Subcutaneous abdominal adipose tissue (tissue), 5 donors: ENCODE measurements around the gene CDK5RAP2.
"Not testable (repeated sequence)": the region's sequence is repeated elsewhere in the genome, so short reads cannot be mapped to it uniquely, and the experiment has no call there.

Experiments
- H3K27ac ChIP-seq: one replicate; pipeline ENCODE4 v1.7.0; 2013; ENCODE audit warnings: low read depth, mild to moderate bottlenecking, inconsistent platforms, low read length, moderate library complexity
- H3K27me3 ChIP-seq, 5 donors: one replicate each; pipeline ENCODE4 v1.7.0; 2013; ENCODE audit warnings: low read length in 5 of 5, inconsistent platforms in 1 of 5; ENCODE audit not compliant: control insufficient read depth in 5 of 5, insufficient read depth in 4 of 5
- H3K36me3 ChIP-seq, 5 donors: one replicate each; pipeline ENCODE4 v1.7.0; 2013; ENCODE audit warnings: low read length in 5 of 5; ENCODE audit not compliant: control insufficient read depth in 5 of 5, insufficient read depth in 5 of 5
- H3K4me1 ChIP-seq, 5 donors: one replicate each; pipeline ENCODE4 v1.7.0; 2013; ENCODE audit warnings: low read length in 5 of 5, mild to moderate bottlenecking in 3 of 5, moderate library complexity in 1 of 5; ENCODE audit not compliant: control insufficient read depth in 5 of 5, insufficient read depth in 5 of 5
- H3K4me3 ChIP-seq, 5 donors: one replicate each; pipeline ENCODE4 v1.7.0; 2013; ENCODE audit warnings: low read length in 5 of 5, low read depth in 1 of 5
- H3K9ac ChIP-seq, 5 donors: one replicate each; pipeline ENCODE4 v1.7.0; 2013; ENCODE audit warnings: low read length in 5 of 5, mild to moderate bottlenecking in 4 of 5, moderate library complexity in 3 of 5
- H3K9me3 ChIP-seq, 5 donors: one replicate each; pipeline ENCODE4 v1.7.0; 2013; ENCODE audit warnings: low read length in 5 of 5; ENCODE audit not compliant: control insufficient read depth in 5 of 5
- donor health status: healthy.
- donor health status: healthy.
- donor health status: healthy.
- donor health status: healthy.
- donor health status: healthy.

The CDK5RAP2 gene

GRCh38 chr9:120580051-120580896 is at the start of gene CDK5RAP2:
CDK5RAP2 (minus strand) TSS chr9:120580167; CDS start chr9:120579978, 189 bp downstream.
- H3K9ac ChIP-seq: peak within 1 kb of the TSS in 4 of 5 donors; percentile 77 to 95 (median 84)
- H3K9me3 ChIP-seq: no peaks in the 10 kb centered on the region
- no peaks in the 10 kb centered on the region for H3K27me3 ChIP-seq
- H3K4me3 ChIP-seq: peak within 1 kb of the TSS; percentile 87 to 94 (median 91)
- H3K27ac ChIP-seq: peak within 1 kb of the TSS; percentile 40
- peaks cover 0 to 5% (median 0%) of the 10 kb centered on the region in 5 donors for H3K36me3 ChIP-seq
- peaks cover 5 to 23% (median 18%) of the 10 kb centered on the region in 5 donors for H3K4me1 ChIP-seq

DNA sequence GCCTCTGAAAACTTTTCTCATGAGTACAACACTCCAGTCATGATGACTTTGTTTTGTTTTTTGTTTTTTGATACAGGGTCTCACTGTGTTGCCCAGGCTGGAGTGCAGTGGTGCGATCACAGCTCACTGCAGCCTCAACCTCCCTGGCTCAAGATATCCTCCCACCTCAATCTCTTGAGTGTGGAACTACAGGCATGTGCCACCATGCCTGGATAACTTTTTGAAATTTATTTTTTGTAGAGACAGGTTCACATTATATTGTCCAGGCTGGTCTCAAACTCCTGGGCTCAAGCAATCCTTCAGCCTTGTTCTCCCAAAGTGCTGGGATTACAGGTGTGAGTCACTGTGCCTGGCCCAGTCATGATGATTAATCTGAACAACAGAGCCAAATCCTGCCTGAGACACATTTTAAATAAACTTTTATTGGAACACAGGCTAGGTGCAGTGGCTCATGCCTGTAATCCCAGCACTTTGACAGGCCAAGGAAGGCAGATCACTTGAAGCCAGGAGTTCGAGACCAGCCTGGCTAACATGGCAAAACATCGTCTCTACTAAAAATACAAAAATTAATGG is 49.0 kb upstream of the CDK5RAP2 start:
- H3K4me3 ChIP-seq, H3K36me3 ChIP-seq, H3K27ac ChIP-seq, H3K4me1 ChIP-seq, H3K9me3 ChIP-seq, H3K9ac ChIP-seq, H3K27me3 ChIP-seq: not testable (repeated sequence)

DNA sequence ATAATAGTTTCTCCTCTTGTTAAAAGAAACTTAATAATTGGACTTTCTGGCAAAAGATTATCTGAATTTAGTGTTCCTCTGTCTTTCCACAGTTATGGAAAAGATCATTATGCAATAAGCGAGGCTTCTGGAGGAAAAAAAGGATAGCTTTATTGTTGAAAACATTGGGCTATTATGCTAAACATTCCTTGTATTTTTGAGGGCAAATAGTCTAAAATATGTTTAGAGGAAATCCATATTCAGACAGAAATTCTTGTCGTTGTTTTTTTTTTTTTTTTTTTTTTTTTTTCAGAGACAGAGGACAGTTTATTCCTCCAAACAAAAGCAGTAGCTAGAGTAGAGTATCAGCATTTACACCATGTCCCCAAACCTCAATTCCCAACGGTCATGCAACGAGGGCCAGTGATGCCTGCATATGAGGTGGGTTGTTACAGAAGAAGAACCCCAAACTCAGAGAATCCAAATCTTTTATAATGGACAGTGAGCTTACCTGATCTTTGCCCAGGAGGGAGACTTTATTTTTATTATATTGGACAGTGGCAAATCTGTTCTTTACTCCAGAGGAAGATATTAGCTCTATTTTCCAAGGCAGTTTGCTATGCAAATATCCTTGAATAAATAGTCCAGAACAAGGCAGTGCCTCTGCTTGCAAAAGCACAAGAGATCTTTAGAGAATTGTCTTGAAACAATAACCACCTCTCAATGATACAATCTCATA is 48.4 kb upstream of the CDK5RAP2 start:
- Histone ChIP-seq H3K27me3 (no peaks in the 10 kb centered on the region), H3K36me3 (no peaks in the 10 kb centered on the region), H3K4me3 (no peak overlapping the region), H3K4me1 (peaks cover 0 to 9% (median 3%) of the 10 kb centered on the region in 5 donors), H3K9ac (no peak overlapping the region), H3K9me3 (no peaks in the 10 kb centered on the region), H3K27ac (no peak overlapping the region)

DNA sequence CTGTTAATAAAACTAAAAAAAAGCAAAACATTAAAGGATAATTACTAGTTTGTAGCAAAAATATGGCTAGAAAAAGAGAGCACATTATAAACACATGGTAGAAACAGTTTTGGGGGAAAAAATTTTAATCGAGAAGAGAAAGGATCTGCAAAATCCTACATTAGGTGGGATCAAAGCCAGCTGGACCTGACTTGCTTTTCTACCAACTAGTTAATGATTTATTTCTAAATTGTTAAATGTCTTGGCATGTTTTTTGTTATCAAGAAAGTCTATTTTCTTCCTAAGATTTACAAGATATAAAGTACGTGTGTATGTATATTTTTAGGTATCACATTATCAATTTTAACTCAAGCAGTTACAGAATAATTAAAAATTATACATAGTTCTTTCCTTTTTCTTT is 47.1 kb upstream of the CDK5RAP2 start:
- Histone ChIP-seq H3K4me1 (peaks cover 0 to 9% (median 3%) of the 10 kb centered on the region in 5 donors), H3K27me3 (no peaks in the 10 kb centered on the region), H3K27ac (no peak overlapping the region), H3K9ac (no peak overlapping the region), H3K4me3 (no peak overlapping the region), H3K36me3 (no peaks in the 10 kb centered on the region), H3K9me3 (no peaks in the 10 kb centered on the region)

DNA sequence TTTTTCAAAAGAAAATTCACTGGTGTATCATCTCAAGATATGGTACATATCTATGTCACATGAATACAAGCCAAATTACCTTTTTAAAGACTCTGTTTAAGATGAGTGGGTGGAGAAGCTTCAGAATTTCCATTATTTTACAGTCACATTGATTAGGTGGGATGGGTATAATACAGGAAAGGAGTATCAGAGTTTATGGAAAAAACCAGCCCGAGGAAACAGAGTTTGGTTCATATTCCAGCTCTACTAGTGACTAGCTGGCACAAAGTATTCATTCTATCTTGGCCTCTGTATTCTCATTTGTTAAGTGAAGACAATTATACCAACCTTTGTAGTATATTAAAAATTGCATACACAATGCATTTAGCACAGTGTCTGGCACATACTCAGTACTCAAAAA is 46.5 kb upstream of the CDK5RAP2 start:
- Histone ChIP-seq H3K27ac (no peak overlapping the region), H3K36me3 (peaks cover 0 to 4% (median 0%) of the 10 kb centered on the region in 5 donors), H3K4me1 (peaks cover 0 to 9% (median 3%) of the 10 kb centered on the region in 5 donors), H3K4me3 (no peak overlapping the region), H3K27me3 (no peaks in the 10 kb centered on the region), H3K9ac (no peak overlapping the region), H3K9me3 (no peaks in the 10 kb centered on the region)

DNA sequence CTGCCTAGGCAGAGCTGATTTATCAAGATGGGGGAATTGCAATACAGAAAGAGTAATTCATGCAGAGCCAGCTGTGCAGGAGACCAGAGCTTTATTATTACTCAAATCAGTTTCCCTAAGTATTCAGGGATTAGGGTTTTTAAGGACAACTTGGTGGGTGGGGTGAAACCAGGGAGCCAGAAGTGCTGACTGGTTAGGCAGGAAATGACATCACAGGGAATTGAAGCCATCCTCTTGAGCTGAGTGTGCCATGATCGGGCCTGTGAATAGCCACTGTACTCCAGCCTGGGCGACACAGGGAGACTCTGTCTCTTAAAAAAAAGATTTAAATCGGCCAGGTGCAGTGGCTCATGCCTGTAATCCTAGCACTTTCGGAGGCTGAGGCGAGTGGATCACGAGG is 45.3 kb upstream of the CDK5RAP2 start:
- Histone ChIP-seq H3K27ac (no peak overlapping the region), H3K36me3 (peaks cover 0 to 5% (median 0%) of the 10 kb centered on the region in 5 donors), H3K4me3 (no peak overlapping the region), H3K9me3 (no peaks in the 10 kb centered on the region), H3K9ac (no peak overlapping the region), H3K27me3 (no peaks in the 10 kb centered on the region), H3K4me1 (peaks cover 0 to 9% (median 3%) of the 10 kb centered on the region in 5 donors)

- Histone ChIP-seq H3K9me3 (no peaks in the 10 kb centered on the region), H3K27ac (no peak overlapping the region), H3K27me3 (no peaks in the 10 kb centered on the region)
These were observed 42.8 kb upstream of the CDK5RAP2 start for GRCh38 chr9:120622790-120623189.

GRCh38 chr9:120621941-120622340 is 42.0 kb upstream of the CDK5RAP2 start:
- Histone ChIP-seq H3K27me3 (no peaks in the 10 kb centered on the region), H3K9me3 (no peaks in the 10 kb centered on the region), H3K4me1 (peaks cover 0 to 7% (median 3%) of the 10 kb centered on the region in 5 donors), H3K36me3 (peaks cover 0 to 7% (median 0%) of the 10 kb centered on the region in 5 donors), H3K4me3 (no peak overlapping the region), H3K9ac (no peak overlapping the region), H3K27ac (no peak overlapping the region)

More at GRCh38 chr9:120622790-120623189, 42.8 kb upstream of the CDK5RAP2 start:
- peaks cover 0 to 7% (median 0%) of the 10 kb centered on the region in 5 donors for H3K36me3 ChIP-seq
- H3K9ac ChIP-seq: no peak overlapping the region
- no peak overlapping the region for H3K4me3 ChIP-seq
- peaks cover 0 to 9% (median 3%) of the 10 kb centered on the region in 5 donors for H3K4me1 ChIP-seq

DNA sequence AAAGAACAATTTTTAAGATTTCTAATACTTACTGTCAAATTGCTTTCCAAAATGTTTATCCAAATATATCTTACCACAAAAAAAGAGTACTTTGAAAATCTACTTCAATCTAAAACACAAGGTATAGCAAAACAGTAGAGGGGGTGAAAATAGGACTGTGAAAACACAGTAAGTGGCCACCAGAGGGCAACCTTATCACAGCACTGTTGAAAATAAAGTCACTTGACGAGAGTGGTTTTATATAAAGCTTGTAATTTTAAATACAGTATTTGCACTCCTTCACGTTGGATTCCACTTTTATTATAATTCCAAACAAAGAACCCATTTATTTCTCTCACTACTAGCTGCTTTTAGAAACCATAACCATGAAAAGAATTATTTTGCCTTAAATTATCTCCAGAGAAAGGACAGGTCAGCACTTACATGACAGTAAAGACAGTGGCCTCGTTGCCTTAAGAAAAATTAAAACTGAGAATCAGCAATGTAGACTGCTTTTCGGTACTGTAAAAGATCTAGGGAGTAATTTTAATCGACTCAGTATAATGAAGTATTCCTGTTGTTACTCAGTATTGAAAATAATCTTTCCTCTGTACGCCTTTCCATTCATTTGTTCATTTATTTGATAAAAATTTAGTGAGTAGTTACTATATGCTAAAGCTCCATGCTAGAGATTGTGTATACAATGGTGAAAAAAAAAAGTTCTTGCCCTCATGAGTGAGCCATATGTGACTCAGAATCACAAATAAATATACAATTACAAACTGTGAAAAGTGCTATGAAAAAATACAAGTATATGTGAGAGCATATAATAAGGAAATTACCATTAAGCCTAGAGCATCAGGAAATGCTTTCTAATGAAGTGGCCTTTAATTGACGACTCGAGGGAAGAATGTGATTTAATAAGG is 40.0 kb upstream of the CDK5RAP2 start:
- Histone ChIP-seq H3K9me3 (no peaks in the 10 kb centered on the region), H3K27me3 (no peaks in the 10 kb centered on the region), H3K36me3 (peaks cover 0 to 7% (median 0%) of the 10 kb centered on the region in 5 donors), H3K27ac (peak overlapping the region; percentile 14), H3K4me1 (peaks cover 0 to 5% (median 0%) of the 10 kb centered on the region in 5 donors), H3K9ac (peak overlapping the region in 1 of 5 donors; percentile 49), H3K4me3 (no peak overlapping the region)
